Peyer's patch (tissue), 4 donors: ENCODE measurements around the gene BCL6B.

ENCODE experiments used
- CTCF ChIP-seq, 6 experiments: fragments of 450-650 bp in 4 of 6; fragments of 200-600 bp in 2 of 6; sonication (generic) in 1 of 6; IDR thresholded peaks; one replicate each; pipeline ENCODE4 v1.5.1; 2017 to 2019; ENCODE audit warnings: antibody characterized with exemption in 6 of 6, mild to moderate bottlenecking in 3 of 6, moderate library complexity in 1 of 6
- POLR2A ChIP-seq, 2 donors: fragments of 450-650 bp; IDR thresholded peaks; one replicate each; pipeline ENCODE4 v1.5.1; 2017; ENCODE audit warnings: antibody characterized with exemption in 2 of 2, mild to moderate bottlenecking in 2 of 2, moderate library complexity in 2 of 2

- TF ChIP-seq CTCF (IDR thresholded peaks at IDR 0.05) (no peak), POLR2A (IDR thresholded peaks at IDR 0.05) (no peak)
Measured at GRCh38 chr17:7010523-7010922, 12.3 kb upstream of the BCL6B start.
